WERI-Rb-1 (cell line): ENCODE results near the gene OR4M1.
A peak's percentile ranks its signal among the peaks of the same experiment; 100 is the strongest.
"Not testable (repeated sequence)": the region's sequence is repeated elsewhere in the genome, so short reads cannot be mapped to it uniquely, and the experiment has no call there.

Experiments used
- DNase-seq: peaks from one replicate; pipeline ENCODE4 v3.0.0-alpha.2; 2020
- H3K27ac ChIP-seq: fragments of 250-450 bp; sonication (Bioruptor Pico); 2 replicates; pipeline ENCODE4 v1.5.1; 2020; ENCODE audit warnings: mild to moderate bottlenecking, moderate library complexity
- H3K27me3 ChIP-seq: fragments of 250-450 bp; sonication (Bioruptor Pico); 2 replicates; pipeline ENCODE4 v1.5.1; 2021; ENCODE audit warnings: mild to moderate bottlenecking, low read depth, moderate library complexity; ENCODE audit not compliant: insufficient read depth, severe bottlenecking
- H3K36me3 ChIP-seq: fragments of 250-450 bp; sonication (Bioruptor Pico); 2 replicates; pipeline ENCODE4 v1.5.1; 2020; ENCODE audit warnings: mild to moderate bottlenecking, moderate library complexity
- H3K4me3 ChIP-seq: 2 replicates; pipeline ENCODE4 v1.5.1; 2011; ENCODE audit warnings: low read depth, mild to moderate bottlenecking, control low read depth, low read length
- H3K9me3 ChIP-seq: fragments of 250-450 bp; sonication (Bioruptor Pico); 2 replicates; pipeline ENCODE4 v1.5.1; 2021; ENCODE audit warnings: mild to moderate bottlenecking, moderate library complexity; ENCODE audit not compliant: severe bottlenecking
- TF ChIP-seq, protein P1 (sequence below): IDR thresholded peaks from 2 replicates; pipeline ENCODE4 v1.5.1; 2011; ENCODE audit warnings: low read depth, mild to moderate bottlenecking, control low read depth, inconsistent platforms, low read length

OR4M1 gene

DNA sequence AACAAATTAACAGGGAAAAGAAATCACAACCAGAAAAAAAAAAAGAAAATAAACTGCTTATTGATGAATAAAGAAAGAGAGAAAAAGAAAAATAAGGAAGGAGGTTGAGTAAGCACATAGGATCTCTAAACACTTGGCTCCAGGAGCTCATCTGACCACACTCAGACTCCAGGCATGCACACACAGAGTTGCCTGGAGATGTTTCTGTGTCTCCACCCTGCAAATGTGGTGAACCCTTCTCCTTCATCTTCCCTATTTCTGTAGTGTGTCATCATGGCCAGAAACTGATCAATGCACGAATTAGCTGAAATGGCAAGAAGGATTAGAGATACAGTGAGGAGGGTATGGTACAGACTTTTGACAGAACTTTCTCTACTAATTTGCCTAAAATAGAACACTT lies 50.5 kb downstream of the OR4M1 start:
- H3K27ac ChIP-seq, result no peak overlapping the region
- peaks cover 27% of the 10 kb centered on the region for H3K27me3 ChIP-seq
- peaks cover 2% of the 10 kb centered on the region for H3K9me3 ChIP-seq
- no peak overlapping the region for H3K4me3 ChIP-seq
- DNase-seq, result no peak
- no peaks in the 10 kb centered on the region for H3K36me3 ChIP-seq
- TF ChIP-seq, protein P1, sequence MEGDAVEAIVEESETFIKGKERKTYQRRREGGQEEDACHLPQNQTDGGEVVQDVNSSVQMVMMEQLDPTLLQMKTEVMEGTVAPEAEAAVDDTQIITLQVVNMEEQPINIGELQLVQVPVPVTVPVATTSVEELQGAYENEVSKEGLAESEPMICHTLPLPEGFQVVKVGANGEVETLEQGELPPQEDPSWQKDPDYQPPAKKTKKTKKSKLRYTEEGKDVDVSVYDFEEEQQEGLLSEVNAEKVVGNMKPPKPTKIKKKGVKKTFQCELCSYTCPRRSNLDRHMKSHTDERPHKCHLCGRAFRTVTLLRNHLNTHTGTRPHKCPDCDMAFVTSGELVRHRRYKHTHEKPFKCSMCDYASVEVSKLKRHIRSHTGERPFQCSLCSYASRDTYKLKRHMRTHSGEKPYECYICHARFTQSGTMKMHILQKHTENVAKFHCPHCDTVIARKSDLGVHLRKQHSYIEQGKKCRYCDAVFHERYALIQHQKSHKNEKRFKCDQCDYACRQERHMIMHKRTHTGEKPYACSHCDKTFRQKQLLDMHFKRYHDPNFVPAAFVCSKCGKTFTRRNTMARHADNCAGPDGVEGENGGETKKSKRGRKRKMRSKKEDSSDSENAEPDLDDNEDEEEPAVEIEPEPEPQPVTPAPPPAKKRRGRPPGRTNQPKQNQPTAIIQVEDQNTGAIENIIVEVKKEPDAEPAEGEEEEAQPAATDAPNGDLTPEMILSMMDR, result no peak

DNA sequence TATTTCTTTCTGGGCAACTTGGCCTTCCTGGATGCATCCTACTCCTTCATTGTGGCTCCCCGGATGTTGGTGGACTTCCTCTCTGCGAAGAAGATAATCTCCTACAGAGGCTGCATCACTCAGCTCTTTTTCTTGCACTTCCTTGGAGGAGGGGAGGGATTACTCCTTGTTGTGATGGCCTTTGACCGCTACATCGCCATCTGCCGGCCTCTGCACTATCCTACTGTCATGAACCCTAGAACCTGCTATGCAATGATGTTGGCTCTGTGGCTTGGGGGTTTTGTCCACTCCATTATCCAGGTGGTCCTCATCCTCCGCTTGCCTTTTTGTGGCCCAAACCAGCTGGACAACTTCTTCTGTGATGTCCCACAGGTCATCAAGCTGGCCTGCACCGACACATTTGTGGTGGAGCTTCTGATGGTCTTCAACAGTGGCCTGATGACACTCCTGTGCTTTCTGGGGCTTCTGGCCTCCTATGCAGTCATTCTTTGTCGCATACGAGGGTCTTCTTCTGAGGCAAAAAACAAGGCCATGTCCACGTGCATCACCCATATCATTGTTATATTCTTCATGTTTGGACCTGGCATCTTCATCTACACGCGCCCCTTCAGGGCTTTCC lies 54.4 kb downstream of the OR4M1 start:
- H3K27ac ChIP-seq, H3K4me3 ChIP-seq, H3K9me3 ChIP-seq, H3K36me3 ChIP-seq: not testable (repeated sequence)
- TF ChIP-seq, protein P1, result peak; percentile 24; the same call in 1 of the 2 replicates
- peak; percentile 25 for DNase-seq
- H3K27me3 ChIP-seq, result peaks cover 30% of the 10 kb centered on the region

GRCh38 chr14:19828314-19828713 lies 55.0 kb downstream of the OR4M1 start:
- DNase-seq, result no peak
- TF ChIP-seq, protein P1, result no peak

More at GRCh38 chr14:19828314-19828713, 55.0 kb downstream of the OR4M1 start:
- Histone ChIP-seq H3K4me3 (no peak overlapping the region), H3K9me3 (no peaks in the 10 kb centered on the region), H3K27ac (no peak overlapping the region), H3K27me3 (peaks cover 32% of the 10 kb centered on the region), H3K36me3 (no peaks in the 10 kb centered on the region)
